Cortex of kidney (tissue), 1 donor: ENCODE measurements around the gene KTI12.

Source experiments
- DNase-seq: peaks from one replicate; lab custom pipeline; 2025; lab: John Stamatoyannopoulos, UW

Gene KTI12

GRCh38 chr1:51988254-51988653, 45.4 kb downstream of the KTI12 start:
- no peak for DNase-seq

DNA sequence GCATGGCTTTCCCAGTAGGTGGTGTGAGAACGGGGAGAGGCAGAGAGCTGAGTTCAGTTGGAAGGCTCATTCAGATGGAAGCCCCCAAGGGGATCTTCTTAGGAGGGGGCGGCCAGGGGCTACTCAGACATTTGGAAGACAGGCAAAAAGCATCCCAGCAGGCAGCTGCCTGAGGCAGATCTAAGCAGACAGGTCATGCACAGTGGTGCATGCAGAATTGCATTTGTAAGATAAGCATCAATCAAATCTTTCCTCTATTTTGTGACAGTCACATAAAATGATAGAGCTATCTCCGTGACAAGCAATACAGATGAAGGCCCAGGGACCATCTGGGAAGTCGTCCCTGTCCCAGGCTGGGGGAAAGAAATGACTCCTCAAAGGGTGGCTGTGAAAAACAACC, 46.9 kb downstream of the KTI12 start:
- DNase-seq, result no peak

GRCh38 chr1:51982161-51982560, 51.4 kb downstream of the KTI12 start:
- no peak for DNase-seq
